HG03045 (cell line): ENCODE measurements around the gene CASP6.
A peak's percentile ranks its signal among the peaks of the same experiment; 100 is the strongest.

Experiments used
- ATAC-seq: cut with Tn5 transposase; IDR thresholded peaks from one replicate; pipeline ENCODE4 v1.9.1; 2021; ENCODE audit warnings: mild to moderate bottlenecking, moderate library complexity; ENCODE audit not compliant: unreplicated experiment

The CASP6 gene

GRCh38 chr4:109673303-109673702 is 29.9 kb downstream of the CASP6 start:
- no peak for ATAC-seq

GRCh38 chr4:109672169-109672930 is 30.9 kb downstream of the CASP6 start:
- no peak for ATAC-seq

- ATAC-seq, result no peak
Observed at GRCh38 chr4:109671350-109671749, 31.9 kb downstream of the CASP6 start.

- ATAC-seq, result no peak
Observed at GRCh38 chr4:109665783-109666485, 37.3 kb downstream of the CASP6 start.

- no peak for ATAC-seq
Observed at GRCh38 chr4:109662771-109663170, 40.5 kb downstream of the CASP6 start.

GRCh38 chr4:109662116-109662515 is 41.1 kb downstream of the CASP6 start:
- ATAC-seq, result no peak

GRCh38 chr4:109658871-109659410 is 44.3 kb downstream of the CASP6 start:
- ATAC-seq, result no peak

- ATAC-seq, result no peak
Observed at GRCh38 chr4:109657854-109658418, 45.3 kb downstream of the CASP6 start.

GRCh38 chr4:109655396-109655795 is 47.8 kb downstream of the CASP6 start:
- no peak for ATAC-seq

GRCh38 chr4:109649872-109650271 is 53.4 kb downstream of the CASP6 start:
- peak; percentile 69 for ATAC-seq

- ATAC-seq, result no peak
Observed at GRCh38 chr4:109648997-109649575, 54.2 kb downstream of the CASP6 start.

GRCh38 chr4:109648266-109648996 is 54.8 kb downstream of the CASP6 start:
- peak; percentile 70 for ATAC-seq

GRCh38 chr4:109645874-109646710 is 57.2 kb downstream of the CASP6 start:
- no peak for ATAC-seq

- ATAC-seq, result no peak
Observed at GRCh38 chr4:109640644-109641043, 62.6 kb downstream of the CASP6 start.
